Activated B cell treated with CpG ODN at 0.5 μM for 24 hours (primary cell): ENCODE results near the gene STRN3. TPM values are rescaled to one million over a fixed set of nuclear protein-coding genes. Genes with fewer than 3 reads are reported as not detected.
"Not testable (repeated sequence)": the region's sequence is repeated elsewhere in the genome, so short reads cannot be mapped to it uniquely, and the experiment has no call there.

Source experiments
- ATAC-seq: fragments of 200-7000 bp; cut with Tn5 transposase; one replicate; pipeline ENCODE4 v1.10.0; 2021; ENCODE audit warnings: low read depth, mild to moderate bottlenecking, moderate library complexity
- CTCF ChIA-PET: fragments of 350-600 bp; sonication (Branson Sonifier 250); formaldehyde crosslinking; loops from one replicate; lab custom pipeline; 2021; ENCODE audit warnings: antibody characterized with exemption; lab: Charles Lee
- POLR2A ChIA-PET: fragments of 350-600 bp; sonication (Branson Sonifier 250); formaldehyde crosslinking; loops from one replicate; lab custom pipeline; 2021; ENCODE audit warnings: antibody characterized with exemption; lab: Charles Lee
- DNase-seq: peaks from one replicate; pipeline ENCODE4 v3.0.0; 2022
- H3K27ac Mint-ChIP-seq: one replicate; pipeline ENCODE4 v1.8.0; 2020; ENCODE audit warnings: mixed read lengths
- H3K27me3 Mint-ChIP-seq: one replicate; pipeline ENCODE4 v1.8.0; 2021; ENCODE audit warnings: mixed read lengths
- H3K36me3 Mint-ChIP-seq: one replicate; pipeline ENCODE4 v1.8.0; 2021; ENCODE audit warnings: low read depth, mixed read lengths
- H3K4me1 Mint-ChIP-seq: one replicate; pipeline ENCODE4 v1.8.0; 2021; ENCODE audit warnings: mixed read lengths
- H3K4me3 Mint-ChIP-seq: one replicate; pipeline ENCODE4 v1.8.0; 2020; ENCODE audit warnings: mild to moderate bottlenecking, mixed read lengths
- H3K9me3 Mint-ChIP-seq: one replicate; pipeline ENCODE4 v1.8.0; 2020; ENCODE audit warnings: mixed read lengths
- intact Hi-C: fragments of 100-400 bp; cut with micrococcal nuclease; formaldehyde crosslinking; loops from one replicate; pipeline ENCODE4 v1.15.1; 2024
- total RNA-seq: library from RNA; stranded (reverse); gene quantifications from 2 replicates; pipeline ENCODE4 v1.2.3, GENCODE V29; 2022
- TF ChIP-seq, protein P1 (sequence below): fragments of 200-600 bp; IDR thresholded peaks from one replicate; pipeline ENCODE4 v1.8.0; 2022; ENCODE audit warnings: antibody characterized with exemption, mild to moderate bottlenecking

Gene STRN3
- total RNA-seq, 1 donor from 2014 or later = 31.0 TPM

DNA sequence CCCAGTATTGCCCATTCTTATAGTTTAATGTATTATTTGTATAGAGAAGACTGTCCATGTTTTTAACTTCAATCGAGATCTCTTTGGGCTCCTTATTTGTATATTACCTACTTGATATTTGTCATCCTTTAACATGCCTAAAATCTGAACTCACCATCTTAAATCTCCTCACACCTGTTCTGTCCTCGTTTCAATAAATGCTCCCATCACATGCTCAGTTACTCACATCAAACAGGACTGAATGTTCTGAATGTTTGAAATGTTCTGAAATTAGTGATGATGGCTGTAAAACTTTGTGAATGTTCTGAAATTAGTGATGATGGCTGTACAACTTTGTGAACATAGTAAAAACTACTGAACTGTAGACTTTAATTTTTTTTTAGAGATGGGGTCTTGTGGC is 117.4 kb downstream of the STRN3 start:
- Mint-ChIP-seq H3K4me1 (no peaks in the 10 kb centered on the region), H3K27me3 (no peaks in the 10 kb centered on the region), H3K36me3 (peaks cover 35% of the 10 kb centered on the region), H3K9me3 (no peaks in the 10 kb centered on the region), H3K27ac (no peak overlapping the region), H3K4me3 (no peak overlapping the region)
- no peak for DNase-seq
- POLR2A ChIA-PET = no interaction called here
- intact Hi-C loops = loop anchor here (10.0 kb wide), 1 partner anchor 446 kb away; no protein-coding TSS in a partner anchor
- CTCF ChIA-PET = no interaction called here
- TF ChIP-seq, protein P1, sequence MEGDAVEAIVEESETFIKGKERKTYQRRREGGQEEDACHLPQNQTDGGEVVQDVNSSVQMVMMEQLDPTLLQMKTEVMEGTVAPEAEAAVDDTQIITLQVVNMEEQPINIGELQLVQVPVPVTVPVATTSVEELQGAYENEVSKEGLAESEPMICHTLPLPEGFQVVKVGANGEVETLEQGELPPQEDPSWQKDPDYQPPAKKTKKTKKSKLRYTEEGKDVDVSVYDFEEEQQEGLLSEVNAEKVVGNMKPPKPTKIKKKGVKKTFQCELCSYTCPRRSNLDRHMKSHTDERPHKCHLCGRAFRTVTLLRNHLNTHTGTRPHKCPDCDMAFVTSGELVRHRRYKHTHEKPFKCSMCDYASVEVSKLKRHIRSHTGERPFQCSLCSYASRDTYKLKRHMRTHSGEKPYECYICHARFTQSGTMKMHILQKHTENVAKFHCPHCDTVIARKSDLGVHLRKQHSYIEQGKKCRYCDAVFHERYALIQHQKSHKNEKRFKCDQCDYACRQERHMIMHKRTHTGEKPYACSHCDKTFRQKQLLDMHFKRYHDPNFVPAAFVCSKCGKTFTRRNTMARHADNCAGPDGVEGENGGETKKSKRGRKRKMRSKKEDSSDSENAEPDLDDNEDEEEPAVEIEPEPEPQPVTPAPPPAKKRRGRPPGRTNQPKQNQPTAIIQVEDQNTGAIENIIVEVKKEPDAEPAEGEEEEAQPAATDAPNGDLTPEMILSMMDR = no peak
- no peak for ATAC-seq

DNA sequence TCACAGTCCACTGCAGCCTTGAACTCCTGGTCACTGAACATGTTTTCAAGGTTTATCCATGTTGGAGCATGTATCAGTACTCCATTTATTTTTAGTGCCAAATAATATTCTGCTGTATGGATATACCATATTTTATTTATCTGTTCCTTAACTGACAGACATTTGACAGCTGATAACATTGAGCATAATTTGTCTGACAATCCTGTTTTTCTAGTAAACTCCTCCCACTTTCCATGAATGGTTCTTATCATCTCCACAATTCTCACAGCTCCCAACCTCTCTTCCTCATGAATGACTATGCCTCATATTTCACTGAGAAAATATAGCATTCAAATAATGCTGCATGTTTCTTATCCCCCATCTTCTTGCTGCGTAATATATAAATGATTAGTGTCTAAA is 118.5 kb downstream of the STRN3 start:
- no peaks in the 10 kb centered on the region for H3K9me3 Mint-ChIP-seq
- TF ChIP-seq, protein P1 = no peak
- peaks cover 39% of the 10 kb centered on the region for H3K36me3 Mint-ChIP-seq
- ATAC-seq = no peak
- ChIA-PET CTCF (no interaction called here), POLR2A (no interaction called here)
- intact Hi-C loops = loop anchor here (10.0 kb wide), 1 partner anchor 447 kb away; no protein-coding TSS in a partner anchor
- no peak overlapping the region for H3K4me3 Mint-ChIP-seq
- no peak overlapping the region for H3K27ac Mint-ChIP-seq
- no peaks in the 10 kb centered on the region for H3K27me3 Mint-ChIP-seq
- no peak for DNase-seq
- H3K4me1 Mint-ChIP-seq = no peaks in the 10 kb centered on the region

DNA sequence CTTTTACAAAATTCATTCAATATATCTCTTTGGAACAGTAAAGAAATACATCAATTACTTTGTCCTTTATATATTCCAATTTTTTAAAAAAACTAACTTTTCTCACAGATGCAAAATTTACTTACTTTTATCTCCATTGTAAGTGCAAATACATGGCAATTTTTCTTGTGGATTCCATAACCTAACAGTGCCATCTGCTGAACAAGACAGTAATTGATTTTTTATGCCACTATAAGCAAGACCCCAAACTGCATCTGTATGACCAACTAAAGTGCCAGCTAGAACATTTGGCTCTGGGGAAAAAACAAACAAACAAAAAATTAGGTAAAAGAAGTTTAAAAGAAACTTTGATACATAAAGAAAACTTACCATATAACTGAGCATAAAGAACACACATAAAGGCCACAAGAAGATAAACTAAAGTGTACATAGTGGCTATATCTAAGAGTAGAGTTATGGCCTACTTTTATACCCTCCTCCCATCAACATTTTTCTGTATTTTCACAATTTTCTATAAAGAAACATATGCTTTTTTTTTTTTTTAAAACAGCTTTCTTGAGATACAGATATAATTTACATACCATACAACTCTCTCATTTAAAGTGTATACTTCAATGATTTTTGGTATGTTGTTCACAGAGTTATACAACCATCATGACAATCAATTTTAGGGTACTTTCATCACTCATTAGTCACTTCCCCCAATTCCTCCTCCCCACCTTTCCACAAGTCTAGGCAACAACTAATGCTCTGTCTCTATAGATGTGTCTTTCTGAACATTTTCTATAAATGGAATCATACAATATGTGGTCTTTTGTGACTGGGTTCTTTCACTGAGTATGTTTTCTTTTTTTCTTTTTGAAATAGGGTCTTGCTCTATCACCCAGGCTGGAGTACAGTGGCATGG is 119.2 kb downstream of the STRN3 start:
- TF ChIP-seq, protein P1 = no peak
- CTCF ChIA-PET = interaction anchor here (2.2 kb wide), 1 partner anchor 250 kb away, joined by 10 read pairs; no protein-coding TSS in a partner anchor
- no peaks in the 10 kb centered on the region for H3K9me3 Mint-ChIP-seq
- H3K27ac Mint-ChIP-seq = no peak overlapping the region
- peak; percentile 28 for ATAC-seq
- POLR2A ChIA-PET = no interaction called here
- intact Hi-C loops = loop anchor here (1.0 to 10.0 kb wide), 2 partner anchors 251 to 448 kb away; no protein-coding TSS in a partner anchor
- H3K4me1 Mint-ChIP-seq = no peaks in the 10 kb centered on the region
- no peak overlapping the region for H3K4me3 Mint-ChIP-seq
- peaks cover 44% of the 10 kb centered on the region for H3K36me3 Mint-ChIP-seq
- no peak for DNase-seq
- H3K27me3 Mint-ChIP-seq = no peaks in the 10 kb centered on the region

DNA sequence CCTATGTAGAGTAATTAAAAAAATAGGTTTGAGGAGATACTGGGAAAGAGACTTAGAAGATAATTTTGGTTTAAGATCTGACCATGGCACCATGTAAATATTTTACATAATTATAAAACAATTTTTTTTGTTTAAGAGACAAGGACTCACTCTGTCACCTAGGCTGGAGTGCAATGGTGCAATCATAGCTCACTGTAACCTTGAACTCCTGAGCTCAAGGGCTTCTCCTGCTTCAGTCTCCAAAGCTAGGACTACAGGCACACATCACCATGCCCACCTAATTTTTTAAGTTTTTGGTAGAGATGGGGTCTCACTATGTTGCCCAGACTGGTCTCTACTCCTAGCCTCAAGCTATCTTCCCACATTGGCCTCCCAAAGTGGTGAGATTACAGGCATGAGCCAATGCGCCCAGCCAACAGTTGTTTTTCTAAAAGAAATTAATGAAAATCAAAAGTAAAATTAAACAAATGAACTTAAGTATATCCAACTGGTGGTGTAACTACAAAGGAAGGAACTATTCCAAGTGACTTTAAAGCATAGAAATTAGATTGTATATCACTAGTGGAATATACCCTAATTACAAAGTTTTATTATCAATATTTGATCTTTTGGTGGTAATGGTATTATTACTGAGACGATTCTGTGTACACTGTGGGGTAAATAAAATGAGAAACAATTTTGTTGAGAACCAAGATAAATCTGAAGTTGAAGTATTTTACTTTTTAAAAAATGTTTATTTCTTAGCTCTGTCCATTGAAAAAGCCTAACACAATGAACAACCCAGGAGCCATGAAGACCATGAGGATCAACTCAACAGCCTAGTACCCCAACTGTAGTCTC is 122.7 kb downstream of the STRN3 start:
- Mint-ChIP-seq H3K27me3 (no peaks in the 10 kb centered on the region), H3K36me3 (peaks cover 50% of the 10 kb centered on the region), H3K4me3 (no peak overlapping the region), H3K4me1 (peaks cover 2% of the 10 kb centered on the region), H3K9me3 (no peaks in the 10 kb centered on the region), H3K27ac (no peak overlapping the region)
- ChIA-PET POLR2A (interaction anchor here (0.5 kb wide), 1 partner anchor 446 kb away, joined by 3 read pairs; no protein-coding TSS in a partner anchor), CTCF (interaction anchor here (1.3 kb wide), 1 partner anchor 179 kb away, joined by 3 read pairs; no protein-coding TSS in a partner anchor)
- intact Hi-C loops = loop anchor here (10.0 kb wide), 1 partner anchor 451 kb away; no protein-coding TSS in a partner anchor
- DNase-seq (no peak), ATAC-seq (no peak)
- TF ChIP-seq, protein P1 = no peak

DNA sequence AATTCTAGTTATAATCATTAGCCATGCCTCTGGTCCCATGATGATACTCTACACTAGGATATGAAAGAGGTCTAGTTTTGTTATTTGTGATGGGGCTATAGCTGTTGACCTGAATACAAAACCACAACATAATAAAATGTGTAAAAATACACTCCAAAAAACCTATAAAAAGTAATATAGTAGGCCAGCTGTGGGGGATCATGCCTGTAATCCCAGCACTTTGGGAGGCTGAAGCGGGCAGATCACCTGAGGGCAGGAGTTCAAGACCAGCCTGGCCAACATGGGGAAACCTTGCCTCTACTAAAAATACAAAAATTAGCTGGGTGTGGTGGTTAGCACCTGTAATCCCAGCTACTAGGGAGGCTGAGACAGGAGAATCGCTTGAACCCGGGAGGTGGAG is 129.1 kb downstream of the STRN3 start:
- H3K27me3 Mint-ChIP-seq, POLR2A ChIA-PET, H3K4me1 Mint-ChIP-seq, ATAC-seq, H3K4me3 Mint-ChIP-seq, H3K27ac Mint-ChIP-seq, DNase-seq, intact Hi-C loops, H3K9me3 Mint-ChIP-seq, CTCF ChIA-PET: not testable (repeated sequence)
- H3K36me3 Mint-ChIP-seq = peaks cover 60% of the 10 kb centered on the region
